AG04450 (cell line): Measurements from ENCODE around the gene C2orf76. TPM values are rescaled to one million over a fixed set of nuclear protein-coding genes. Genes with fewer than 3 reads are reported as not detected.

Experiments
- CTCF ChIA-PET: fragments of 300-600, 350-600 bp; formaldehyde crosslinking; extraction: SDS; loops from one replicate; lab custom pipeline; 2022; ENCODE audit warnings: antibody characterized with exemption, inconsistent platforms; lab: Charles Lee
- POLR2A ChIA-PET: fragments of 350-600 bp; formaldehyde crosslinking; extraction: SDS; loops from one replicate; lab custom pipeline; 2021; ENCODE audit warnings: antibody characterized with exemption, inconsistent platforms; lab: Yijun Ruan, JAX
- DNase-seq: peaks from one replicate; pipeline ENCODE4 v3.0.0-alpha.2; 2011; ENCODE audit warnings: low read depth, low spot score
- H3K27ac ChIP-seq: one replicate; pipeline ENCODE4 v1.5.1; 2012; ENCODE audit warnings: low read depth, low read length, control low read depth
- H3K27me3 ChIP-seq: one replicate; pipeline ENCODE4 v1.6.0; 2012; ENCODE audit warnings: low read length; ENCODE audit not compliant: control insufficient read depth, insufficient read depth
- H3K4me3 ChIP-seq: 2 replicates; pipeline ENCODE4 v1.5.1; 2011; ENCODE audit warnings: mild to moderate bottlenecking, low read depth, low read length, control low read depth
- H3K9me3 ChIP-seq: 2 replicates; pipeline ENCODE4 v1.5.1; 2012; ENCODE audit warnings: low read length; ENCODE audit not compliant: control insufficient read depth, insufficient read depth
- polyA plus RNA-seq: library from polyadenylated mRNA; depleted of rRNA; stranded (reverse); fragments of >200 nt; gene quantifications from 2 replicates; pipeline ENCODE4 v1.2.3, GENCODE V29; 2011
- TF ChIP-seq, protein P1 (sequence below): IDR thresholded peaks from 2 replicates; pipeline ENCODE4 v1.5.1; 2011; ENCODE audit warnings: low read depth, low read length, control low read depth, inconsistent platforms

The C2orf76 gene
- polyA plus RNA-seq, 1 experiment: 26.5 TPM

DNA sequence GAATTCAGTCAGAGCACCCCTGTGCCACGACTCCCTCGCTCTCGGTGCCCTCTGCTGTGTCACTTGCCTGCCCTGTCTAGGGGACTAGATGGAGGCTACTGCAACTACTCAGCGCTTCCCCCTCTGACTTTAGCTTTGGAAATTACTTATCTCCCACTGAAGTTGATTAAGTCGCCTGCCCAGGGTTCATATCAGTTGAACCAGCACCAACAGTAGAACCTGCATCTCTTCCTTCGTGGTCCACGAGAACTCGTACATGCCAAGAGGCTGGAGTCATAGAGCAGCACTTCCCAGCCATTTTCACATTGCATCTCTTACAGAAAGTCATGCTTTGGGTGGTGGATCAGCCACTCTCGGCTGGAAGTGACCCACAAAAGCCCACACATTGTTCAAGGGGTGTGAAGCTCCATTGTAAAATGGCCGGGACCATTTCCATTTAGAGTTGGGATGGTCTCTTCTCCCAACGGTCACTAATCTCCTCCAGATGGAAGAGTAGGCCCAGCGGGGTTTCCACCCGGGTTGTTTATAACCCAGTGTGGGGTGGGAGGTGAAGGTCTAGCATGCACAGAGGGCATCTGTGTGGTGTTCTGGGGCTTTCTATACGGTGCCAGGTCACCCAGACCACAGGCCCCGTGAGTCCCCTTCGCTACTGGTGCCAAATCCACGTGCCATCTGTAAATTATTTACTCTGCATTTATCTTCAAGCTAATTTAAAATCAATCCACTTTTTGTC is 105.0 kb downstream of the C2orf76 start:
- TF ChIP-seq, protein P1, sequence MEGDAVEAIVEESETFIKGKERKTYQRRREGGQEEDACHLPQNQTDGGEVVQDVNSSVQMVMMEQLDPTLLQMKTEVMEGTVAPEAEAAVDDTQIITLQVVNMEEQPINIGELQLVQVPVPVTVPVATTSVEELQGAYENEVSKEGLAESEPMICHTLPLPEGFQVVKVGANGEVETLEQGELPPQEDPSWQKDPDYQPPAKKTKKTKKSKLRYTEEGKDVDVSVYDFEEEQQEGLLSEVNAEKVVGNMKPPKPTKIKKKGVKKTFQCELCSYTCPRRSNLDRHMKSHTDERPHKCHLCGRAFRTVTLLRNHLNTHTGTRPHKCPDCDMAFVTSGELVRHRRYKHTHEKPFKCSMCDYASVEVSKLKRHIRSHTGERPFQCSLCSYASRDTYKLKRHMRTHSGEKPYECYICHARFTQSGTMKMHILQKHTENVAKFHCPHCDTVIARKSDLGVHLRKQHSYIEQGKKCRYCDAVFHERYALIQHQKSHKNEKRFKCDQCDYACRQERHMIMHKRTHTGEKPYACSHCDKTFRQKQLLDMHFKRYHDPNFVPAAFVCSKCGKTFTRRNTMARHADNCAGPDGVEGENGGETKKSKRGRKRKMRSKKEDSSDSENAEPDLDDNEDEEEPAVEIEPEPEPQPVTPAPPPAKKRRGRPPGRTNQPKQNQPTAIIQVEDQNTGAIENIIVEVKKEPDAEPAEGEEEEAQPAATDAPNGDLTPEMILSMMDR: no peak
- Histone ChIP-seq H3K9me3 (no peaks in the 10 kb centered on the region), H3K27ac (no peak overlapping the region), H3K27me3 (no peaks in the 10 kb centered on the region), H3K4me3 (no peak overlapping the region)
- ChIA-PET CTCF (interaction anchor here (0.5 to 1.9 kb wide), 2 partner anchors 29 to 189 kb away, joined by 7 to 12 read pairs; no protein-coding TSS in a partner anchor), POLR2A (no interaction called here)
- DNase-seq: no peak

DNA sequence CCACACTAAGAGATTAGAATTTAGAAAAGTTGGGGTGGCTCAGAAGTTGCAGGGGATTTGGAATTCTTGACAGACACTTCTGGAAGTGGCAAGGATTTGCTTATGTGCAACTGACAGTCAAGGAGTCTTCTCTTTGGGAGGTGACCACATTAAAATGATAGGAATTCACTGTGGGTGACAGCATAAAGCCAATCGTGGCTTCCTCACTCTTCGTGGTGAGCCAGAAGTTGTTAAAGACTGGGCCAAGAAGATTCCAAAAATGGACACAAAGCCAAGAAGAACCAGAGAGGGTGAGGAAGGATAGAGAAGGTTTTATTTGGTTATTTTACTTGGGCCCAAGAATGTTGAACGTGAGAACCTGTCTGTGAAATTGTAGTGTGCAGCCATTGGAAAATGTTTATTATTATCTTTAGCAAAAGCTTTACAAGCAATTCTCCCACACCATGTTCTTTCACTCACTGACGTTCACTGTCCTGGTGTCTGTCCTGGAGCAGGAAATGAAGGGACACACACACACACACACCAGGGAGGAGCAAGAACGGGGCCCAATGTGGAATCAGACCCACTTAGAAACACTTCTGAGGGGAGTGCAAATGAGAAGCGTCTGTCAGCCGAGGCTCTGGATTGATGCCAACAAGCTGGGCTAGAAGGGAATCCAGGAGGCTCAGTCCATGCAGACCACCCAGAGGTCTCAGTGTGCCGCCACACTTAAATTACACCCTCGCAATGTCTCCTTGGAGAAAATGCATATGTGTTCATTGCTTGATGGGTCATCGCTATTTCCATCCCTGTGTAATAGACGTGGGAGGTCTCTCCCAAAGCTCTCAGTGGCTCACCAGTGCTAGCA is 105.8 kb downstream of the C2orf76 start:
- Histone ChIP-seq H3K9me3 (no peaks in the 10 kb centered on the region), H3K27me3 (no peaks in the 10 kb centered on the region), H3K4me3 (no peak overlapping the region), H3K27ac (no peak overlapping the region)
- POLR2A ChIA-PET: interaction anchor here (0.7 kb wide), 1 partner anchor 311 kb away, joined by 5 read pairs; no protein-coding TSS in a partner anchor
- TF ChIP-seq, protein P1: no peak
- no peak for DNase-seq
- CTCF ChIA-PET: interaction anchor here (1.9 kb wide), 1 partner anchor 30 kb away, joined by 7 read pairs; no protein-coding TSS in a partner anchor

DNA sequence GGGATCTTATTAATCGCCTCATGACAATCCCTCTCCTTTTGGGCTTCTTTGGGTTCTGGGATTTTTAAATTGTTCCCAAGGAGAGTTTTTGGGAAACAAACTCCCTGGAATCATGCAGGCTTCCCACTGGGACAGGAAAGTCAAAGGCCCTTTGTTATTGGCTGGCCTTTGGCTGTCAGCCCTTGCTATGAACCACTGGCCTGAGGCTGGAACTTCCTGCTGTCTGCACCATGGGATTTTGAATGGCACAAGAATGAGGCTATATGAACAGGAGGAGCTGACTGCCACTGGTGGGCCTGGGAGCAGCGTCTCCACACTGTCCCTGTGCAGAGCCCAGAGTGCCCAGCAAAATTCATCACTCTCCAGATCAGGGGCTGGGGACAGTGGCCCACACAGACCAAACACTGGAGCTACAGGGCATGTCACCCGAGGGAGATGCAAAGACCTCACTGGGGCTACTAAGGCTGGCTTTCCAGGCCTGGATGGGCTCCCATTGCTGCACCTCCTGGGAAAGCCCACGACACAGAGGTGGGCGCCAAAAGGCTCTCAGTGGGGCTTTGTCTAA is 107.3 kb downstream of the C2orf76 start:
- no peak overlapping the region for H3K4me3 ChIP-seq
- H3K27ac ChIP-seq: no peak overlapping the region
- DNase-seq: no peak
- TF ChIP-seq, protein P1: no peak
- no peaks in the 10 kb centered on the region for H3K9me3 ChIP-seq
- no peaks in the 10 kb centered on the region for H3K27me3 ChIP-seq
- ChIA-PET CTCF (interaction anchor here (1.2 kb wide), 1 partner anchor 32 kb away, joined by 5 read pairs; no protein-coding TSS in a partner anchor), POLR2A (no interaction called here)

DNA sequence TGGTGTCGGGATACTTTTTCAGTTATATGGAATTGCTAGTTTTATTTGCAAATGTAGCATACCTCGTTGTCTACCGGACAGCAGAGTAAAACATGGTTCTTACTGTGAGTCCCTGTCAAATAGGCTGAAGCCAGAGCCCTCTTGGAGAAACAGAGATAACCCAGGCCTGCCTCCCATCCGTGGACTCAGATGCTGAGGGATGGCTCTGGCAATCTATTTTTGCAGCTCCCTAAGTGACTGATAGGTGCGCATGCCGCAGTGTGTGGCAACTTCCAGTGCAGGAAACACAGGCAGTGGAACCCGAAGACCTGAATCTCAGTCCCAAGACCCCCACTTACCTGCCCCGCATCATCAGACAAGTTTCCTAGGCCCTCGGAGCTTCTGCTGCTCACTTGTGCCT is 109.4 kb downstream of the C2orf76 start:
- no peaks in the 10 kb centered on the region for H3K27me3 ChIP-seq
- DNase-seq: no peak
- H3K9me3 ChIP-seq: no peaks in the 10 kb centered on the region
- no peak overlapping the region for H3K27ac ChIP-seq
- ChIA-PET CTCF (interaction anchor here (1.4 kb wide), 1 partner anchor 9 kb away, joined by 3 read pairs; no protein-coding TSS in a partner anchor), POLR2A (no interaction called here)
- TF ChIP-seq, protein P1: no peak
- H3K4me3 ChIP-seq: no peak overlapping the region
